ENCODE measurements around the gene KCNC4.

The KCNC4 gene

GRCh38 chr1:110188035-110188618 lies 22.0 kb upstream of the KCNC4 start:
- DNase-seq (ENCODE audit: low spot score), result no peak

GRCh38 chr1:110189181-110189580 lies 20.9 kb upstream of the KCNC4 start:
- no peak for DNase-seq (ENCODE audit: low spot score)

- no peak for DNase-seq (ENCODE audit: low spot score)
Observed at GRCh38 chr1:110190282-110190929, 19.7 kb upstream of the KCNC4 start.

GRCh38 chr1:110192541-110192940 lies 17.6 kb upstream of the KCNC4 start:
- no peak for DNase-seq (ENCODE audit: low spot score)

- no peak for DNase-seq (ENCODE audit: low spot score)
Observed at GRCh38 chr1:110195196-110195595, 14.9 kb upstream of the KCNC4 start.

- DNase-seq (ENCODE audit: low spot score), result peak; percentile 75
Observed at GRCh38 chr1:110196917-110197765, 13.0 kb upstream of the KCNC4 start.

GRCh38 chr1:110197905-110198629 lies 12.0 kb upstream of the KCNC4 start:
- DNase-seq (ENCODE audit: low spot score), result no peak

- DNase-seq (ENCODE audit: low spot score), result no peak
Observed at GRCh38 chr1:110198746-110199145, 11.4 kb upstream of the KCNC4 start.

GRCh38 chr1:110200190-110200589 lies 9.9 kb upstream of the KCNC4 start:
- no peak for DNase-seq (ENCODE audit: low spot score)

GRCh38 chr1:110200666-110201065 lies 9.4 kb upstream of the KCNC4 start:
- no peak for DNase-seq (ENCODE audit: low spot score)

GRCh38 chr1:110201157-110201825 lies 8.8 kb upstream of the KCNC4 start:
- no peak for DNase-seq (ENCODE audit: low spot score)

- DNase-seq (ENCODE audit: low spot score), result peak; percentile 66
Observed at GRCh38 chr1:110203021-110203661, 7.0 kb upstream of the KCNC4 start.

GRCh38 chr1:110205156-110205555 lies 5.0 kb upstream of the KCNC4 start:
- DNase-seq (ENCODE audit: low spot score), result no peak

GRCh38 chr1:110205591-110206155 lies 4.4 kb upstream of the KCNC4 start:
- no peak for DNase-seq (ENCODE audit: low spot score)

- DNase-seq (ENCODE audit: low spot score), result no peak
Observed at GRCh38 chr1:110206261-110206920, 3.7 kb upstream of the KCNC4 start.

GRCh38 chr1:110207831-110208230 lies 2.3 kb upstream of the KCNC4 start:
- peak; percentile 37 for DNase-seq (ENCODE audit: low spot score)

GRCh38 chr1:110208916-110209645 lies 1.0 kb upstream of the KCNC4 start:
- peak; percentile 5 for DNase-seq (ENCODE audit: low spot score)

- DNase-seq (ENCODE audit: low spot score), result peak; percentile 52
Observed at GRCh38 chr1:110210604-110211495, 736 bp downstream of the KCNC4 start.
